ENCODE results near the gene SLAMF1.

SLAMF1 gene

DNA sequence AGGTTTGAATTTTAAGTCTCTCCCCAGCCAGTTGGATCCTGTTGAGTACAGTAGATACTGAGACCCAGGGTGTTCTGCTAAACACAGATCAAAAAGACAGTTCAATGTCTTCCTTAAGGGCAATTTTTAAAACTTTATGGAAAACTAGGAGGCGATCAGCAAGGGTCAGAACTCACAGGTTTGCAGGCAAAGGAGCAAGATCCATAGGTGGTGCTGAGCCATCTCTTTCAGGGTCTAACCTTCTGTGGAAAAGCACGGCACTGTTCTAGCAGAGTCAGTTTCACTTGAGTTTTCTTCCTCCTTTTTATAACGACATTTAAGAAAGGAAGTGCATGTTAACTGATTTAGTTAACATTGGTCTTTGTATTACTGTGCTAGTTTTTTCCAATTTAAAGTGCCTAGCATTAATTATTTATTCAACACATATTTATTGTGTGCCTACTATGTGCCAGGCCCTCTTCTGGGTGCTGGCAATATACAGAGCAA lies 67.6 kb downstream of the SLAMF1 start, which contains the start of gene CD84:
Gene CD84 (minus strand): TSS at position 281 of the 486 bp plus-strand sequence. CDS start 59 bp downstream, at position 222.
- peak within 1 kb of the TSS; percentile 46 for H3K27ac ChIP-seq (ENCODE audit: low read depth, low read length)
- peaks cover 19 to 30% of the 10 kb centered on the region in 2 donors for H3K4me1 ChIP-seq (ENCODE audit: control insufficient read depth in 1 of 2, insufficient read depth in 2 of 2, low read length in 2 of 2)
- peak within 1 kb of the TSS; percentile 55 to 57 for H3K4me3 ChIP-seq (ENCODE audit: low read depth in 1 of 2, low read length in 2 of 2)
- no peaks in the 10 kb centered on the region for H3K27me3 ChIP-seq (ENCODE audit: control insufficient read depth in 1 of 2, insufficient read depth in 2 of 2, low read length in 2 of 2)
- no peaks in the 10 kb centered on the region for H3K36me3 ChIP-seq (ENCODE audit: control insufficient read depth in 1 of 2, insufficient read depth in 2 of 2, low read length in 2 of 2)
- H3K9ac ChIP-seq (ENCODE audit: low read depth in 1 of 2, low read length in 2 of 2): peak within 1 kb of the TSS; percentile 16 to 50
- H3K9me3 ChIP-seq (ENCODE audit: control insufficient read depth in 1 of 2, low read length in 2 of 2): no peaks in the 10 kb centered on the region

DNA sequence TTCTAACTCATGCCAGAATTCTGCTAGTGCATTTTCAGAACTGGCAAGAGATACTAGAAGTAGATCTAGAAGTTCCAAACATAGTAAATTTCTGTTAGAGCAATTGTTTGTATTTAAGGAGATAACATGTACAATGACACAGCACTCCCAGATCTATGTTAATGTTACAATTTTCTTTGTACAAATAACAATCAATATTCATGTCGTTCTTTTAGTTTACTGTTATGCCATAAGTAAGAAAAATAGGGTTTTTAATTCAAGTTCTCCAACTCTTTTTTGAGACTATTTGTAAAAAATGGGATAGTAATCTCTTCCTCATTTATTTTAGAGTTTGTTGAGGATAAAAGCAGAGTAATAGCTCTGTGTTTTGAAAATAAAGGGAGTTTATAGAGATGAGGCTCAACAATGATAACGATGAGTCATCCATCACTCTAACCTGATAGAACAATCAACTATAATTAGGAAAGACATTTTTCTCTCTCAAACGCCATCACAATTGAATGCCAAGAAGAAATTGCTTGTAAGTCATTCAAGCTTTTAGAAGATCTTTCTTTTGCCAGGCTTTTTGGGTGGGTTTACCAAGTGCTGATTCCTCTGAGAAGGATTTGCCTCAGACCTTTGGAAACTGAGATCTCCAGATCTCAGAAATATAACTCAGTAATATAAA lies 68.2 kb downstream of the SLAMF1 start:
- H3K9me3 ChIP-seq (ENCODE audit: control insufficient read depth in 1 of 2, low read length in 2 of 2): no peaks in the 10 kb centered on the region
- H3K36me3 ChIP-seq (ENCODE audit: control insufficient read depth in 1 of 2, insufficient read depth in 2 of 2, low read length in 2 of 2): no peaks in the 10 kb centered on the region
- no peaks in the 10 kb centered on the region for H3K27me3 ChIP-seq (ENCODE audit: control insufficient read depth in 1 of 2, insufficient read depth in 2 of 2, low read length in 2 of 2)
- H3K4me1 ChIP-seq (ENCODE audit: control insufficient read depth in 1 of 2, insufficient read depth in 2 of 2, low read length in 2 of 2): peaks cover 19 to 30% of the 10 kb centered on the region in 2 donors
- peak overlapping the region; percentile 46 for H3K27ac ChIP-seq (ENCODE audit: low read depth, low read length)
- peak overlapping the region; percentile 55 to 57 for H3K4me3 ChIP-seq (ENCODE audit: low read depth in 1 of 2, low read length in 2 of 2)
- H3K9ac ChIP-seq (ENCODE audit: low read depth in 1 of 2, low read length in 2 of 2): peak overlapping the region; percentile 16 to 50

- Histone ChIP-seq H3K4me1 (ENCODE audit: control insufficient read depth in 1 of 2, insufficient read depth in 2 of 2, low read length in 2 of 2) (peaks cover 19 to 30% of the 10 kb centered on the region in 2 donors), H3K36me3 (ENCODE audit: control insufficient read depth in 1 of 2, insufficient read depth in 2 of 2, low read length in 2 of 2) (no peaks in the 10 kb centered on the region), H3K9me3 (ENCODE audit: control insufficient read depth in 1 of 2, low read length in 2 of 2) (no peaks in the 10 kb centered on the region), H3K4me3 (ENCODE audit: low read depth in 1 of 2, low read length in 2 of 2) (peak overlapping the region; percentile 43 to 55), H3K27me3 (ENCODE audit: control insufficient read depth in 1 of 2, insufficient read depth in 2 of 2, low read length in 2 of 2) (no peaks in the 10 kb centered on the region), H3K9ac (ENCODE audit: low read depth in 1 of 2, low read length in 2 of 2) (peak overlapping the region in 1 of 2 donors; percentile 50), H3K27ac (ENCODE audit: low read depth, low read length) (no peak overlapping the region)
Measured at GRCh38 chr1:160578175-160578524, 68.7 kb downstream of the SLAMF1 start.

- peaks cover 19 to 30% of the 10 kb centered on the region in 2 donors for H3K4me1 ChIP-seq (ENCODE audit: control insufficient read depth in 1 of 2, insufficient read depth in 2 of 2, low read length in 2 of 2)
- H3K9me3 ChIP-seq (ENCODE audit: control insufficient read depth in 1 of 2, low read length in 2 of 2): no peaks in the 10 kb centered on the region
- H3K9ac ChIP-seq (ENCODE audit: low read depth in 1 of 2, low read length in 2 of 2): no peak overlapping the region
- no peaks in the 10 kb centered on the region for H3K27me3 ChIP-seq (ENCODE audit: control insufficient read depth in 1 of 2, insufficient read depth in 2 of 2, low read length in 2 of 2)
- peak overlapping the region; percentile 3 for H3K27ac ChIP-seq (ENCODE audit: low read depth, low read length)
- H3K36me3 ChIP-seq (ENCODE audit: control insufficient read depth in 1 of 2, insufficient read depth in 2 of 2, low read length in 2 of 2): no peaks in the 10 kb centered on the region
- peak overlapping the region; percentile 37 to 43 for H3K4me3 ChIP-seq (ENCODE audit: low read depth in 1 of 2, low read length in 2 of 2)
Measured at GRCh38 chr1:160577671-160578070, 69.2 kb downstream of the SLAMF1 start.

- H3K9ac ChIP-seq (ENCODE audit: low read depth in 1 of 2, low read length in 2 of 2): no peak overlapping the region
- H3K4me3 ChIP-seq (ENCODE audit: low read depth in 1 of 2, low read length in 2 of 2): peak overlapping the region in 1 of 2 donors; percentile 37
- peaks cover 18 to 28% of the 10 kb centered on the region in 2 donors for H3K4me1 ChIP-seq (ENCODE audit: control insufficient read depth in 1 of 2, insufficient read depth in 2 of 2, low read length in 2 of 2)
- no peak overlapping the region for H3K27ac ChIP-seq (ENCODE audit: low read depth, low read length)
- no peaks in the 10 kb centered on the region for H3K9me3 ChIP-seq (ENCODE audit: control insufficient read depth in 1 of 2, low read length in 2 of 2)
- no peaks in the 10 kb centered on the region for H3K27me3 ChIP-seq (ENCODE audit: control insufficient read depth in 1 of 2, insufficient read depth in 2 of 2, low read length in 2 of 2)
- H3K36me3 ChIP-seq (ENCODE audit: control insufficient read depth in 1 of 2, insufficient read depth in 2 of 2, low read length in 2 of 2): no peaks in the 10 kb centered on the region
Measured at GRCh38 chr1:160576884-160577283, 70.0 kb downstream of the SLAMF1 start.

DNA sequence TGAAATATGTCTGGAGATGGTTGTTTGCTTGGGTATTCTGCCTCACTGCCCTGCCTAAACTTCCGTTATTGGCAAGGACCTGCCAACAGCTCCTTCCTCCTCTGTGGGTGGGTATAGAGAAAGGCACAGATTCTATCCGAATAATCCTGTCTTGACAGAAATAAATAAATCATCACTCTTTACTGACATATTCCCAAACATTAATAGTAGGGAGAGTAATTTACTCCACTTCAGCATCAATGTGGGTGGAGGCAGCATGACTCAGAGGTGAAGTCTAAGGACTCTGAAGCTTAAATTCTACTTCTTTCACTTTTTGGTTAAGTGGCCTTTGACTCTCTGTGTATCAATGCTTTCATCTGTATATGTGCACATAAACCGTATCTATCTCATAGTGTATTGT lies 70.5 kb downstream of the SLAMF1 start:
- no peak overlapping the region for H3K4me3 ChIP-seq (ENCODE audit: low read depth in 1 of 2, low read length in 2 of 2)
- no peak overlapping the region for H3K27ac ChIP-seq (ENCODE audit: low read depth, low read length)
- H3K36me3 ChIP-seq (ENCODE audit: control insufficient read depth in 1 of 2, insufficient read depth in 2 of 2, low read length in 2 of 2): no peaks in the 10 kb centered on the region

DNA sequence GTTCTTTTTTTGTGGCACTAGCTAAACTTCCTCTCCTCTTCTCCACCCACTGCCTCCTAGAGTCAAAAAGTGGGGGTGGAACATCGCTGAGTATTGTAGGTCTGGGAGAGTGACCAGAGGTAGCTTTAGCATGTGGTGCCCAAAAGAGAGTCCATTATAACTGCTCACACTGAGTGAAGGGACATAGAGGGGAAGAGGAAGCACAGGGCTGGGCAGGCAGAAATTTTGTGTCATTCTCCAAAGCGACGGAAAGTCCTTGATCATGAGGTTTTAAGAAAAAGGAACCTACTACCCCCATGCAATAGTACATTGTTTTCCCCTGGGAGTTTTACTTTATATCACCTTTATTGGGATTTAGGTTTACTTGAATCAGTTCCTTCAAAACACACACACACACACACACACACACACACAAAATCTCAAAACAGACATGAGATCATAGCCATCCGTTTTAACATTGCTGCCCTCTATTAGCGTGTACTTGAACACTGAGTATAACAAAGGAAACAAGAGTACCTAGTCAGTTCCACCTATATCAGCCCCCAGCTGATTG lies 71.7 kb downstream of the SLAMF1 start:
- Histone ChIP-seq H3K4me1 (ENCODE audit: control insufficient read depth in 1 of 2, insufficient read depth in 2 of 2, low read length in 2 of 2) (peaks cover 1 to 13% of the 10 kb centered on the region in 2 donors), H3K27me3 (ENCODE audit: control insufficient read depth in 1 of 2, insufficient read depth in 2 of 2, low read length in 2 of 2) (no peaks in the 10 kb centered on the region), H3K4me3 (ENCODE audit: low read depth in 1 of 2, low read length in 2 of 2) (no peak overlapping the region), H3K9me3 (ENCODE audit: control insufficient read depth in 1 of 2, low read length in 2 of 2) (no peaks in the 10 kb centered on the region), H3K9ac (ENCODE audit: low read depth in 1 of 2, low read length in 2 of 2) (no peak overlapping the region), H3K27ac (ENCODE audit: low read depth, low read length) (no peak overlapping the region), H3K36me3 (ENCODE audit: control insufficient read depth in 1 of 2, insufficient read depth in 2 of 2, low read length in 2 of 2) (no peaks in the 10 kb centered on the region)

More for the DNA sequence above, 70.5 kb downstream of the SLAMF1 start:
- Histone ChIP-seq H3K27me3 (ENCODE audit: control insufficient read depth in 1 of 2, insufficient read depth in 2 of 2, low read length in 2 of 2) (no peaks in the 10 kb centered on the region), H3K9me3 (ENCODE audit: control insufficient read depth in 1 of 2, low read length in 2 of 2) (no peaks in the 10 kb centered on the region), H3K4me1 (ENCODE audit: control insufficient read depth in 1 of 2, insufficient read depth in 2 of 2, low read length in 2 of 2) (peaks cover 13 to 23% of the 10 kb centered on the region in 2 donors), H3K9ac (ENCODE audit: low read depth in 1 of 2, low read length in 2 of 2) (no peak overlapping the region)

DNA sequence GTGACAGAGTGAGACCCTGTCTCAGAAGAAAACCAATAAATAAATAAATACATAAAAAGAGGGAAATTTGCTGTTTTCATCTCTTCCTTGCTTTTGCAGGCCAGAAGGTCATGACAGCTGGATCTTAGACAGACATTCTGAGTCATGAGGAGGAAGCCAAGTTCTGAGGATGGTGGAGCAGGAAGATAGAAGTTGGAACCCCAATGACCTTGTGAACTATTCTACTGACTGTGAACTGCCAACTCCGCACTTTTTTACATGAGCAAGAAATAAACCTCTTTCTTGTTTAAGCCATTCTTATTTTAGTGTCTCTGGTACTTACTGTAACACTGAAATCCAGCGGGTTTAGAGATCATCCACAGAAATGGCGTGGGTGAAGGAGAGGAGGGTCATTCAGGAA lies 76.0 kb downstream of the SLAMF1 start:
- no peak overlapping the region for H3K27ac ChIP-seq (ENCODE audit: low read depth, low read length)
- no peaks in the 10 kb centered on the region for H3K27me3 ChIP-seq (ENCODE audit: control insufficient read depth in 1 of 2, insufficient read depth in 2 of 2, low read length in 2 of 2)
- H3K9me3 ChIP-seq (ENCODE audit: control insufficient read depth in 1 of 2, low read length in 2 of 2): no peaks in the 10 kb centered on the region
- no peak overlapping the region for H3K9ac ChIP-seq (ENCODE audit: low read depth in 1 of 2, low read length in 2 of 2)
- peaks cover 0 to 12% of the 10 kb centered on the region in 2 donors for H3K4me1 ChIP-seq (ENCODE audit: control insufficient read depth in 1 of 2, insufficient read depth in 2 of 2, low read length in 2 of 2)
- no peak overlapping the region for H3K4me3 ChIP-seq (ENCODE audit: low read depth in 1 of 2, low read length in 2 of 2)
- H3K36me3 ChIP-seq (ENCODE audit: control insufficient read depth in 1 of 2, insufficient read depth in 2 of 2, low read length in 2 of 2): no peaks in the 10 kb centered on the region

DNA sequence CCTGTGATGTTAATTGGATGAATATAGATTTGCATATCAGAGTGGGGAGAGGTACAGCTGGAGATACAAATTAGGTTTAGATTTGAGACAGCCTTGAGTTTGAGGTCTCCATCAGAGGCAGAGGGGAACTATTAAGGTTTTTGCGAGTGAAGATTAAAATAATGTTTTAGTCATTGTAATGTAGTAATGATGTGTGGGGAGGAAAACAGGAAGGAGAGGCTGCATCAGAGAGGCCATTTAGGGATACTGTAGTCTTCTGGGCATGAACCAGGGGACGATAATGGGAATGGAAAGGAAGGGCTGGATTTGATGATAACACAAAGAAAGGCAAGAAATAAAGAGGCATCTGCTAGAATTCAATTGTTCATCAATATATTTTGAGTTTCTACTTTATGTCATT lies 77.0 kb downstream of the SLAMF1 start:
- Histone ChIP-seq H3K36me3 (ENCODE audit: control insufficient read depth in 1 of 2, insufficient read depth in 2 of 2, low read length in 2 of 2) (no peaks in the 10 kb centered on the region), H3K9me3 (ENCODE audit: control insufficient read depth in 1 of 2, low read length in 2 of 2) (no peaks in the 10 kb centered on the region), H3K27me3 (ENCODE audit: control insufficient read depth in 1 of 2, insufficient read depth in 2 of 2, low read length in 2 of 2) (no peaks in the 10 kb centered on the region), H3K9ac (ENCODE audit: low read depth in 1 of 2, low read length in 2 of 2) (no peak overlapping the region), H3K4me3 (ENCODE audit: low read depth in 1 of 2, low read length in 2 of 2) (no peak overlapping the region), H3K27ac (ENCODE audit: low read depth, low read length) (no peak overlapping the region), H3K4me1 (ENCODE audit: control insufficient read depth in 1 of 2, insufficient read depth in 2 of 2, low read length in 2 of 2) (peaks cover 0 to 13% of the 10 kb centered on the region in 2 donors)

DNA sequence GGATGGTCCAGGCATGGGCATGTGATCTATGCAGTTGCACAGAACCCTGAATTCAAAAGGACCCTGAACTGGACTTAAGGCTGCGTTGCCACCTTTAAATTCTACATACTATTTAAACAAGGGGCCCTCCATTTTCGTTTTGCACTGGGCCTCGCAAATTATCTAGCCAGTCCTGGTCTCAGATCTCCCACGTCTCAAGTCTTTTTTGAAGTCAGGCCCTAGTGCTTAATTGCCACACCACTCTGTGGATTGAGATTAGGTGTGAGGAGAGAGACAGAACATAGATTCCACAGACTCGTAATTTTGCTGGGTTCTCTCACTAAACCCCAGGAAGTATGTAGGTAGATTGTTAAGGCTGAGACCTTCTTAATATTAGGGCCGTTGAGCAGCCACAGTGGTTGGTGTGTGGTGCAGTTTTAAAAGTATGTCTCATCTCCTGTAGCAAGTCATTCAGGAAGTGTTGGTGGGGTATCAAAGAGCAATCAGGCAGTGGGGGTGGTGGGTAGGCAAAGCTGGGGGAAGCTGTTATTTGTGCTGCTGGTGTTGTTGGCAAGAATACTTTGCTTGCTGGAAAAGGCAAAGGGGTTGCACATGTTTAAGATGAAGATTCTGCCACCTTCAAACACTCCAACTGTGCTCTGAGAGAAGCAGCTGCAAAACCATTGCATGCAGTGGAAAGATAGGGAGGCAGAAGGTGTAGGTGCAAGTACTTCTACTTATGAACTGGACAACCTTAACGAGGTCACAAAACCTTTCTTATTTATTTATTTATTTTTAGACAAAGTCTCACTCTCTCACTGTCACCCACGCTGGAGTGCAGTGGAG lies 78.8 kb downstream of the SLAMF1 start:
- peaks cover 0 to 17% of the 10 kb centered on the region in 2 donors for H3K4me1 ChIP-seq (ENCODE audit: control insufficient read depth in 1 of 2, insufficient read depth in 2 of 2, low read length in 2 of 2)
- no peaks in the 10 kb centered on the region for H3K27me3 ChIP-seq (ENCODE audit: control insufficient read depth in 1 of 2, insufficient read depth in 2 of 2, low read length in 2 of 2)
- peaks cover 0 to 2% of the 10 kb centered on the region in 2 donors for H3K9me3 ChIP-seq (ENCODE audit: control insufficient read depth in 1 of 2, low read length in 2 of 2)
- H3K27ac ChIP-seq (ENCODE audit: low read depth, low read length): no peak overlapping the region
- H3K9ac ChIP-seq (ENCODE audit: low read depth in 1 of 2, low read length in 2 of 2): no peak overlapping the region
- H3K4me3 ChIP-seq (ENCODE audit: low read depth in 1 of 2, low read length in 2 of 2): no peak overlapping the region
- no peaks in the 10 kb centered on the region for H3K36me3 ChIP-seq (ENCODE audit: control insufficient read depth in 1 of 2, insufficient read depth in 2 of 2, low read length in 2 of 2)
